SU-DHL-6 (cell line): ENCODE results near the gene TOLLIP.

Source experiments
- H2AFZ ChIP-seq: fragments of 200-600 bp; sonication (generic); 2 replicates; pipeline ENCODE4 v1.6.1; 2014; ENCODE audit warnings: low read depth, mild to moderate bottlenecking, moderate library complexity, mixed read lengths, antibody characterized with exemption, low read length; ENCODE audit not compliant: severe bottlenecking
- H3F3A ChIP-seq: fragments of 200-600 bp; shearing (Covaris generic); 2 replicates; pipeline ENCODE4 v1.6.0; 2016; ENCODE audit warnings: antibody characterized with exemption, mild to moderate bottlenecking; ENCODE audit not compliant: insufficient read depth
- H3K27ac ChIP-seq: fragments of 200-600 bp; sonication (generic); 2 replicates; pipeline ENCODE4 v1.5.1; 2016; ENCODE audit warnings: low read depth, mild to moderate bottlenecking, low read length, moderate library complexity, mixed read lengths
- H3K27me3 ChIP-seq: fragments of 200-600 bp; sonication (generic), shearing (Covaris generic); 2 replicates; pipeline ENCODE4 v1.6.0; 2014; ENCODE audit warnings: mild to moderate bottlenecking, low read length
- H3K36me3 ChIP-seq: fragments of 200-600 bp; sonication (generic); 2 replicates; pipeline ENCODE4 v1.6.1; 2014; ENCODE audit warnings: mild to moderate bottlenecking, low read length, mixed read lengths
- H3K4me2 ChIP-seq: fragments of 300-600, 200-600 bp; shearing (Covaris generic), sonication (generic); 2 replicates; pipeline ENCODE4 v1.6.0; 2014; ENCODE audit warnings: low read length, low read depth, mild to moderate bottlenecking; ENCODE audit not compliant: poor library complexity, severe bottlenecking
- H3K4me3 ChIP-seq: fragments of 200-600 bp; sonication (generic); 2 replicates; pipeline ENCODE4 v1.5.1; 2014; ENCODE audit warnings: antibody characterized with exemption, low read length, mild to moderate bottlenecking, mixed read lengths; ENCODE audit not compliant: insufficient read depth, poor library complexity, severe bottlenecking
- H3K79me2 ChIP-seq: fragments of 200-600 bp; sonication (generic); 2 replicates; pipeline ENCODE4 v1.6.1; 2014; ENCODE audit warnings: mild to moderate bottlenecking, low read length, moderate library complexity; ENCODE audit not compliant: insufficient read depth
- H3K9ac ChIP-seq: fragments of 200-600 bp; sonication (generic); 2 replicates; pipeline ENCODE4 v1.7.0; 2014; ENCODE audit warnings: mild to moderate bottlenecking, low read length
- H3K9me2 ChIP-seq: fragments of 200-600 bp; sonication (generic); replicated peaks from 2 replicates; pipeline ENCODE4 v1.6.1; 2014; ENCODE audit warnings: low read length; ENCODE audit not compliant: insufficient read depth
- H3K9me3 ChIP-seq: fragments of 200-600 bp; sonication (generic); 2 replicates; pipeline ENCODE4 v1.6.1; 2014; ENCODE audit warnings: low read length, mixed read lengths; ENCODE audit not compliant: insufficient read depth
- H4K20me1 ChIP-seq: fragments of 200-600 bp; sonication (generic); 2 replicates; pipeline ENCODE4 v1.6.1; 2014; ENCODE audit warnings: low read depth, mild to moderate bottlenecking, antibody characterized with exemption, low read length, moderate library complexity, mixed read lengths
- EZH2phosphoT487 ChIP-seq: fragments of 200-600 bp; sonication (generic), shearing (Covaris generic); conservative IDR thresholded peaks from 2 replicates; pipeline ENCODE4 v1.6.1; 2018; ENCODE audit warnings: mild to moderate bottlenecking, antibody characterized with exemption, low read length, moderate library complexity, mixed read lengths
- TF ChIP-seq, protein P1 (sequence below): fragments of 200-600 bp; sonication (generic); IDR thresholded peaks from one replicate; pipeline ENCODE4 v1.5.1; 2017; ENCODE audit warnings: antibody characterized with exemption, mild to moderate bottlenecking, low read length, moderate library complexity; ENCODE audit not compliant: insufficient read depth, poor library complexity, severe bottlenecking

TOLLIP gene

DNA sequence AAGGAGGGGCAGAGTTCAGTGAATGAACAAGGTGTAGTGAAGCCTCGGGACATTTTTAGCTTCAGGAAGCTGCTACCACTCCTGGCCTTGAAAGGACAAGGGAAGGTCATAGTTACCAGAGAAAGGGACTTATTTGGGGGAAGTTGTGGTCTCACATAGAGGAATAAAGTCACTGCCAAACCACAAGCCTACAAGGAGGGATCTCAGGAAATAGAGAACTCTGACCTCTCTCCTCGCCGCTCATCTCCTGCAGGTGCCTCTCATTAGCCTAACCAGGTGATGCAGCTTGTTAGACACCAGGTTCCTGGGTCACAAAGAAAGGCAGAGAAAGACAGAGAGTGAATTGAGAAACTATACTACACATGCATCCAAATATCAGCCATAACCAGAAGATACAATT, 14.3 kb upstream of the TOLLIP start:
- H3K9me2 ChIP-seq = no peaks in the 10 kb centered on the region
- H3K4me2 ChIP-seq = no peak overlapping the region
- peaks cover 9% of the 10 kb centered on the region; the same call in 1 of the 2 replicates for H3K36me3 ChIP-seq
- no peaks in the 10 kb centered on the region for H4K20me1 ChIP-seq
- no peak overlapping the region for H3K27ac ChIP-seq
- no peak for TF ChIP-seq EZH2phosphoT487
- no peaks in the 10 kb centered on the region for H3K79me2 ChIP-seq
- H2AFZ ChIP-seq = no peak overlapping the region
- H3K4me3 ChIP-seq = no peak overlapping the region
- no peaks in the 10 kb centered on the region for H3F3A ChIP-seq
- H3K27me3 ChIP-seq = peaks cover 2% of the 10 kb centered on the region; the same call in 1 of the 2 replicates
- no peak overlapping the region for H3K9ac ChIP-seq
- peaks cover 14% of the 10 kb centered on the region for H3K9me3 ChIP-seq

DNA sequence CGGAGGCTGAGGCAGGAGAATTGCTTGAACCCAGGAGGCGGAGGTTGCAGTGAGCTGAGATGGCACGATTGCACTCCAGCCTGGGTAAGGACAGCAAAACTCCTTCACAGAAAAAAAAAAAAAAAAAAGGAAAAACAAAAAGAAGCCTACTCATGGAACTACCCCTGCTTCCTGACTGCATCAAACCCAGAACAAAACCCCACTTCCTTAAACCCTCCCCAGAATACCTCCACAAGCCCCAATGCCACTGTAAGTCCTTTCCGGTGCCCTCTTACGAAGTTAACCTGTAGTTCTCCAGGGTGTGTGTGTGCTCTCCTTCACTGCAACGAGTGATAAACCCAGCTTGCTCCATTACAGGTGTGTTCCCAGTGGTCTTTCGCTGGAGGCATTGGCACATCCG, 8.6 kb upstream of the TOLLIP start:
- H4K20me1 ChIP-seq = no peaks in the 10 kb centered on the region
- H3K9me2 ChIP-seq = no peaks in the 10 kb centered on the region
- no peaks in the 10 kb centered on the region for H3K9me3 ChIP-seq
- H3F3A ChIP-seq = no peaks in the 10 kb centered on the region
- H3K36me3 ChIP-seq = no peaks in the 10 kb centered on the region
- no peak overlapping the region for H2AFZ ChIP-seq
- no peak overlapping the region for H3K4me3 ChIP-seq
- H3K27ac ChIP-seq = no peak overlapping the region
- H3K9ac ChIP-seq = no peak overlapping the region
- no peak overlapping the region for H3K4me2 ChIP-seq
- no peaks in the 10 kb centered on the region for H3K27me3 ChIP-seq
- TF ChIP-seq, protein P1, sequence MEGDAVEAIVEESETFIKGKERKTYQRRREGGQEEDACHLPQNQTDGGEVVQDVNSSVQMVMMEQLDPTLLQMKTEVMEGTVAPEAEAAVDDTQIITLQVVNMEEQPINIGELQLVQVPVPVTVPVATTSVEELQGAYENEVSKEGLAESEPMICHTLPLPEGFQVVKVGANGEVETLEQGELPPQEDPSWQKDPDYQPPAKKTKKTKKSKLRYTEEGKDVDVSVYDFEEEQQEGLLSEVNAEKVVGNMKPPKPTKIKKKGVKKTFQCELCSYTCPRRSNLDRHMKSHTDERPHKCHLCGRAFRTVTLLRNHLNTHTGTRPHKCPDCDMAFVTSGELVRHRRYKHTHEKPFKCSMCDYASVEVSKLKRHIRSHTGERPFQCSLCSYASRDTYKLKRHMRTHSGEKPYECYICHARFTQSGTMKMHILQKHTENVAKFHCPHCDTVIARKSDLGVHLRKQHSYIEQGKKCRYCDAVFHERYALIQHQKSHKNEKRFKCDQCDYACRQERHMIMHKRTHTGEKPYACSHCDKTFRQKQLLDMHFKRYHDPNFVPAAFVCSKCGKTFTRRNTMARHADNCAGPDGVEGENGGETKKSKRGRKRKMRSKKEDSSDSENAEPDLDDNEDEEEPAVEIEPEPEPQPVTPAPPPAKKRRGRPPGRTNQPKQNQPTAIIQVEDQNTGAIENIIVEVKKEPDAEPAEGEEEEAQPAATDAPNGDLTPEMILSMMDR = no peak
- no peak for TF ChIP-seq EZH2phosphoT487
- H3K79me2 ChIP-seq = no peaks in the 10 kb centered on the region

DNA sequence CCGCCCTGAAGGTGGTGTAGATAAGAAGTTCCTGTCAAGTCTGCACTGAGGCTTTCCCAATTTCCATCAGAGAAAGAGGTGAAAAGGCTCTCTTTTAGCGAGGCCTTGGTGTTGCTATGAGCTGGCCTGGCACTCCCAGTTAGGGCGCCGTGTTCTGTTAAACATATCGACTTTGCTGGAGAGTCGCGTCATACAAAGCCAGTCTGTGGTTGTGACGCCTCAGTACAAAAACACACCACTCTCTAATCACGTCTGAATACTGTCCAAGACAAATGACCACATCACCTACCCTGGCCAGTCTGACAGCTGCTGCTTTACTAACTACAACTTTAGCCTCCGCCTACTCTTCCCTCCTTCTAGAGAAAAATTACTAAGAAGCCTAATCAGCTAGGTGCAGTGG, 8.0 kb upstream of the TOLLIP start:
- H3K79me2 ChIP-seq = no peaks in the 10 kb centered on the region
- no peaks in the 10 kb centered on the region for H3F3A ChIP-seq
- no peaks in the 10 kb centered on the region for H3K9me3 ChIP-seq
- H2AFZ ChIP-seq = no peak overlapping the region
- no peaks in the 10 kb centered on the region for H3K36me3 ChIP-seq
- H3K4me2 ChIP-seq = no peak overlapping the region
- H3K9me2 ChIP-seq = no peaks in the 10 kb centered on the region
- no peak for TF ChIP-seq EZH2phosphoT487
- TF ChIP-seq, protein P1 = no peak
- no peak overlapping the region for H3K27ac ChIP-seq
- no peaks in the 10 kb centered on the region for H4K20me1 ChIP-seq
- no peak overlapping the region for H3K4me3 ChIP-seq
- no peaks in the 10 kb centered on the region for H3K27me3 ChIP-seq
- no peak overlapping the region for H3K9ac ChIP-seq

DNA sequence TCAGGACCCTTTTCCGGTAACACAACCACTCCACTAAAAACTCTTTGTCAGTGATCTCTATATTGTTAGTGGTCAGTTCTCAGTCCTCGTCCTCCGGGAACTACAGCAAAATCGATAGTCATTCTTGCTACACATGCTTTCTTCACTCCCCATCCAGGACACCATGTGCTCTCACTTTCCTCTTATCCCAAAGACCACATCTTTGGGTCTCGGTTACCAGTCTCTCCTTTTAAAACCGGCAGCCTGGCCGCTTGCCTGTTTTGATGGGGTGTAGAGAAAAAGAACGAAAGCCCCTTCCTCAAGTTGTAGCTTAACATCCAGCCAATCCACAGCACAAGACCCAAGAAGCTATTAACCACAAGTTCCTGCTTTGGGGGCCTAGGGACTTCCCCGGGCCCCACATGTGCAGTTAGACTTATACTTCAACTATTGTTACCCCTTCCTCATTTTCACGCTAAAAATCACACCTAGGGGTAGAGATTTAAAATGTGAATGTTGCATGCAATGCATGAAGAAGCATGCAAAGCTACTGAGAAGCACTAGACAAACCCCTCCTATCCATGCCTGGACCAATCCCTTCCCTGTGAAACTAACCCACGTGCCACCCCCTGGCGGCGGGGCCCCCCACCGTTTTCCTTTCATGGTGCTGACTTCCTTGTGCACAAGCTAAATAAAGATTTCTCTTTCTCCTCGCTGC, 1.5 kb upstream of the TOLLIP start:
- Histone ChIP-seq H2AFZ (peak overlapping the region; percentile 53), H3K36me3 (no peaks in the 10 kb centered on the region; the same call in 1 of the 2 replicates), H3K9ac (peak overlapping the region; percentile 60), H3K9me3 (peaks cover 10% of the 10 kb centered on the region; the same call in 1 of the 2 replicates), H3K27me3 (no peaks in the 10 kb centered on the region), H3K27ac (peak overlapping the region; percentile 81), H4K20me1 (no peaks in the 10 kb centered on the region), H3F3A (peaks cover 23% of the 10 kb centered on the region), H3K4me2 (peak overlapping the region; percentile 58), H3K9me2 (no peaks in the 10 kb centered on the region), H3K4me3 (peak overlapping the region; percentile 51), H3K79me2 (peaks cover 21% of the 10 kb centered on the region; the same call in 1 of the 2 replicates)
- TF ChIP-seq, protein P1 = no peak
- TF ChIP-seq EZH2phosphoT487 = no peak
